OCI-M1 (cell line): ENCODE measurements around the gene ALDH6A1.
"Not testable (repeated sequence)": the region's sequence is repeated elsewhere in the genome, so short reads cannot be mapped to it uniquely, and the experiment has no call there.

ENCODE experiments used
- DNase-seq: peaks from one replicate; lab custom pipeline; 2025; lab: John Stamatoyannopoulos, UW

ALDH6A1 gene

GRCh38 chr14:74084277-74085046 lies at the start of gene ALDH6A1, which contains the start of gene LIN52:
ALDH6A1 (minus strand) TSS chr14:74084453; CDS start chr14:74084394, 59 bp downstream.
LIN52 (plus strand) TSS chr14:74084956; CDS start chr14:74084975, 19 bp downstream.
- DNase-seq = peak; percentile 100

- no peak for DNase-seq
Measured at GRCh38 chr14:74127634-74128033, 43.4 kb upstream of the ALDH6A1 start.

GRCh38 chr14:74126315-74127013 lies 42.2 kb upstream of the ALDH6A1 start:
- no peak for DNase-seq

- not testable (repeated sequence) for DNase-seq
Measured at GRCh38 chr14:74125487-74125886, 41.2 kb upstream of the ALDH6A1 start.

DNA sequence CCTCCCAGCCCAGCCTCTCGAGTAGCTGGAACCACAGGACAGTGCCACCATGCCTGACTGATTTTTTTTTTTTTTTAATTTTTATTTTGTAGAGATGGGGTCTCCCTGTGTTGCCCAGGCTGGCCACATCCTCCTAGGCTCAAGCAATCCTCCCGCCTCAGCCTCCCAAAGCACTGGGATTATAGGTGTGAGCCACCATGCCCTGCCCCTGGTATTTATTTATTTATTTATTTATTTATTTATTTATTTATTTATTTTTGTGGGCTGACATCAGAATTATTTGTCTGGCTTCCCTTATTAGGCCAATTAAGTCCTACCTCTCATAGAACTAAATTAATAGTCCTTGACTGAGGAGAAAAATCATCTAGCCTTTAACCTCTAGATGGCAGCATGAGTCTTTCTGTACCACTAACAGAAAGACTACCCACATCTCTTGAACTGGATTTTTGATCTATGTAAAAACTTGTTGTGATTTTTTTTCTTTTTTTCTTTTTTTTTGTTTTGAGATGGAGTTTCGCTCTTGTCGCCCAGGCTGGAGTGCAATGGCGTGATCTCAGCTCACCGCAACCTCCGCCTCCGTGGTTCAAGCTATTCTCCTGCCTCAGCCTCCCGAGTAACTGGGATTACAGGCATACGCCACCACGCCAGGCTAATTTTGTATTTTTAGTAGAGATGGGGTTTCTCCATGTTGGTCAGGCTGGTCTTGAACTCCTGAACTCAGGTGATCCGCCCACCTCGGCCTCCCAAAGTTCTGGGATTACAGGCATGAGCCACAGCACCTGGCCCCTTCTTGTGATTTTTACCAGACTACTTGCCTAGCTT lies 27.4 kb upstream of the ALDH6A1 start:
- peak; percentile 61 for DNase-seq

GRCh38 chr14:74109369-74109768 lies 25.1 kb upstream of the ALDH6A1 start:
- no peak for DNase-seq

GRCh38 chr14:74105381-74105780 lies 21.1 kb upstream of the ALDH6A1 start:
- DNase-seq = no peak

DNA sequence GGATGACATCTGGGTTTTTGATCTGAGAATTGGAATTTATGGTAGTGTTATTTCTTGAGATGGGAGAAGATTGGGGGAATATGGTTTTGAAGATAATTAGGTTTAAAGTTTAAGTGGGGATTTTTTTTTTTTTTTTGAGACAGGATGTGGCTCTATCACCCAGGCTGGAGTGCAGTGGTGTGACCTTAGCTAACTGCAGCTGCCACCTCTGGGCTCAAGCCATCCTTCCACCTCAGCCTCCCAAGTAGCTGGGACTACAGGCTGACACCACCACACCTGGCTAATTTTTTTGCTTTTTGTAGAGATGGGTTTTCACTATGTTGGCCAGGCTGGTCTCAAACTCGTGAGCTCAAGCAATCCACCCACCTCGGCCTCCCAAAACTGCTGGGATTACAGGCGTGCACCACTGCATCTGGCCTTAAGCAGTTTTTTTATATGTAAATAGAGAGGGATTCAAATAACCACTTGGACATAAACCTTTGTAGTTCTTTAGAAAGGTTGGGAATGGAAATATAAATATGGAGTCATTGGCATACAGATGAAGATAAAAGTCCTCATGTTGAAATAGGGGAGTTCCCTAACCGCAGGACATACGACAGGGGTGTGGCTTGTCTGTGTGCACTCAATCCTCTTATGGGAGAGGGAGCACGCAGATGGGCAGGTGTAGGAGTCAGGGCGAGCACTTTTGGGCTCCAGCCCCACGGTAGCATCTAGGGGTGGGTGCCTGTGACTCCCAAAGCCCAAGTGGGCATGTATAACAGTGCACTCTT lies 5.2 kb upstream of the ALDH6A1 start:
- no peak for DNase-seq

DNA sequence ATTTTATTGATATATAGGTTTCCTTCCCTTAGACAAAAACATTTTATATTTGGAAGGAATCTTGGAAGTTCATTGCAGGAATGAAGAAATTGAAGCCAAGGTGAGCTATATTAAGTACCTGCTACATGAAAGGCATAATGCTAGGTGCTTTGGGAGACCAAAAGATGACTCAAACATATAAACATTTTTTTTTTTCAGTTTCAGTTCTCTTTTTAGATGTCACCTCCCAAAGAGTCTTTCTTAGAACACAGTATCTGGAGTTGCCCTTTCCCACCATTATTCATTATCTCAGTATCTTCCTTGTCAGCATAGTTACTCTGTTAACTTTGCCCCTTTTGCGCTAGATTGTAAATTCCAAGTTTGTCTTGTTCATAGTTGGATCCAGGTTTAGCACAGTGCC lies 1.6 kb upstream of the ALDH6A1 start:
- DNase-seq = peak; percentile 14

GRCh38 chr14:74085047-74085637 lies 889 bp upstream of the ALDH6A1 start:
- peak; percentile 53 for DNase-seq

DNA sequence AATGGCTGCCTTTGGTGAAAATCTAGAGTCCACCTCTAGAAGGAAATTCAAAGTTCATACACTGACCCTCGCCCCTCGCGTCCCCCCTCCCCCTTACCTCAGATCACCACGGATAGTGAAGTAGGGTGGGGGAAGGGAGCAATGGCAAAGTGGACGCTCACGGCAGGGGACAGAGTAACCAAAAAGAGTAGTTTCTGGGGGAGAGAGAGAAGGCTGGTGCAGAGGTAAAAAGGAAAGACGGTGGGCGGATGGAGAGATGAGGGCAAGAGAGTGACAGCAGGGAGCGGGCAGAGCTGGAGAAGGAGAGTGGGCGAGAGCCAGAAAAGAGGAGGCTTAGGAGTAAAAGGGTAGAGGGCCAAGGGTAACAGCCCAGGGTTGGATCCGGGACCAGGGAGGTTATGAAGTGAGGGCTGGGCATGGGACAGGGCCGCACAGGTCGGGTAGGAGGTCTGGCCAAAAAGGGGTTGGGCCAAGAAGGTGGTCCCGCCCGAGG lies 423 bp downstream of the ALDH6A1 start:
- DNase-seq = no peak

- DNase-seq = no peak
Measured at GRCh38 chr14:74083161-74083560, 1.1 kb downstream of the ALDH6A1 start.

DNA sequence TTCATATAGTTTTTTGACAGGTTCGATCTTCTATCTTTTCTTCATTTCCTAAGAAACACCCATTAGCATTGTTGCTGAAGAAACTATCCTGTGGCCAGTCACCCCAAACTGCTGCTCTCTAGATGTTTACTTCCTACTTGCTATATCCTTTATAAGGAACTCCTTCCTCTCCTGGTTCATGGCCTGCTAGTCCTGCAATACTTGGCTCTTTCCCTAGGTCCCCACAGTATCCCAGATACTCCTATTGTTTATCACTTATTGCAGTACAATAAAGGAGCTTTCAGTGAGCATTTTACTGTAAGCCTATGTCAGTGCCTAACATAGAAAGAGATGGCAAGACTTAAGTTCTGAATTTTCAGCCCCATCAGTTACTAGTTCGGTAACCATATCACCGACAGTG lies 2.8 kb downstream of the ALDH6A1 start:
- DNase-seq = no peak

- DNase-seq = no peak
Measured at GRCh38 chr14:74080820-74081460, 3.3 kb downstream of the ALDH6A1 start.

DNA sequence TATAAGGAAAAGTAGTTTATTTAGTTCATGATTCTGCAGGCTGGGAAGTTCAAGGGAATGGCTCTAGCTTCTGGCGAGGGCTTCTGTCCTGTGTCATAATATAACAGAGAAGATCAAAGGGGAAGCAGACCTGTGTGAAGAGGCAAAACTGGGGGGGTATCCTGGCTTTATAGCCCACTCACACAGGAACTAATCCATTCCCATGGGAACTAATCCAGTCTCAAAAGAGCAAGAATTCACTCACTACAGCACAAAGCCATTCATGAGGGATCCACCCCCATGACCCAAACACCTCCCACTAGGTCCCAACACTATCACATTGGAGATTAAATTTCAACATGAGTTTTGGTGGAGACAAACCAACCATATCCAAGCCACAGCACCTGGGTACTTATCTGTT lies 6.9 kb downstream of the ALDH6A1 start:
- DNase-seq = no peak

GRCh38 chr14:74065746-74066575 lies 18.3 kb downstream of the ALDH6A1 start:
- DNase-seq = peak; percentile 61

DNA sequence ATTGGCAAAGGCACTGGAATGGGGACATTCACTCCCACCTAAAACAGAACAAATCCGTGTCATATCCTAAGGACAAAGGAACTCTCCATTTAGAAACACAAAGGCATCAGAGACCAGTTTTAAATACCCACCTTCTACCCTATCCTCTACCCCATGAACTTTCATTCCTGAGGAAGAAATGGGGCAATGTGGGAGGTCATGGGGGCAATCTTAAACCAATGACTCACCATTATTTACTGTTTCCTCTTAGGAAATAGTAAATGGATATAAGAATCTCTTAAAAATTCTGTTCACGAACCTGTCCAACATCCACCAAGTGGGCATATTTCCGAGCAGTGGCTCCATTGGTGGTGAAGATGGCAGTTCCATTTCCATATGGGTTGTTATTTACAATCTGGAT lies 19.4 kb downstream of the ALDH6A1 start:
- DNase-seq = no peak

DNA sequence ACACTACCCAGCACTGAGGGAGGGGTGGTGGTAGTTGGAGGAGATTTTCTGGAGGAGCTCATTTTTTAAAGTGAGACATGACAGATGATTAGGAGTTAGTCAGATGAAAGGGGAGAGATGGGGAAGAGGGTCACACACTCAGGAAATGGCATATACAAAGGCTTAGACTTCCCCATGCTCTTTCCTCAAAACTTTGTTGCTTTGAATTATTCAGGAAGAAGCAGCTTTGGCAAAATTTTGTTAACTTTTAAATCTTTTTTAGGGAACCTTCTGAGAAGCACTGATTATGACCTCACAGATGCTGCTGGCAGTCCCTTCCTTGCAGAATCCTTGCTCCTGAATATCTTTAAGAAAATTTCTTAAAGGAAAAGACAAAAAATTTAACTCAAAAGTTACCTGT lies 19.8 kb downstream of the ALDH6A1 start:
- DNase-seq = no peak

DNA sequence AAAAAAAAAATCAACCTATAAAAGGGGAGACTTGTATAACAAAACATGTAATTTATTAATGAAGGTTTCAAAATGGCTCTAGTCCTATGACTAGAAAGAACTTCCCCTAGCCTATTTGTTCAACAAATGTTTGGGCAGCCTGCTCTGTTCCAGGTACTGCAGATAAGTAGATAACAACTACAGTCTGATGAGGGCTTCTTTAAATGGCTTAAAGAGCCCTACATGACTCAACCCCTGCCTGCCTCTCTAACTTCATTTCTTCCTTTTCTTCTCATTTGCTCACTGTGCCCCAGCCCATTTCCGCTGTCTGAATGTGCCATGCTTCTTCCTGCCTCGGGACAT lies 21.5 kb downstream of the ALDH6A1 start:
- no peak for DNase-seq
